ENCODE data around the gene CGN. TPM values are rescaled to one million over a fixed set of nuclear protein-coding genes. Genes with fewer than 3 reads are reported as not detected.

The CGN gene
- total RNA-seq, 5 donors from 2014 or later (not counting 1 experiment from before 2014, with no cell fraction given) = 0.37 to 1.3 (median 0.59) TPM

DNA sequence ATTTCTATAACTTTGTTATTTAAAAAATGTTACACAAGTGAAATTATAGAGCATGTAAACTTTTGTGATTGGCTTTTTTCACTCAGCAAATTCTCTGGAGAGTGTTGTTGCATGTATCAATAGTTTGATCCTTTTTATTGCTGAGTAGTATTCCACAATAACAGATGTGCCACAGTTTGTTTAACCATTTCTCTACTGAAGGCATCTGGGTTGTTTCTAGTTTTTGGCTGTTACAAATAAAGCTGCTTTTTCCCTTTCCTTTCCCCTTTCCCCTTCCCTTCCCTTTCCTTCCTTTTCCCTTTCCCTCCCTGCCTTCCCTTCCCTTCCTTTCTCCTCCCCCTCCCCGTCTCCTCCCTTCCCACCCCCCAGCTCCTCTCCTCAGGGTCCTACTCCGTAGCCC is 44.9 kb downstream of the CGN start:
- H3K27ac ChIP-seq (ENCODE audit: low read length) = no peak overlapping the region
- ATAC-seq (replicated peaks in 1 of 4) = no peak
- no peak overlapping the region for H3K4me3 Mint-ChIP-seq

DNA sequence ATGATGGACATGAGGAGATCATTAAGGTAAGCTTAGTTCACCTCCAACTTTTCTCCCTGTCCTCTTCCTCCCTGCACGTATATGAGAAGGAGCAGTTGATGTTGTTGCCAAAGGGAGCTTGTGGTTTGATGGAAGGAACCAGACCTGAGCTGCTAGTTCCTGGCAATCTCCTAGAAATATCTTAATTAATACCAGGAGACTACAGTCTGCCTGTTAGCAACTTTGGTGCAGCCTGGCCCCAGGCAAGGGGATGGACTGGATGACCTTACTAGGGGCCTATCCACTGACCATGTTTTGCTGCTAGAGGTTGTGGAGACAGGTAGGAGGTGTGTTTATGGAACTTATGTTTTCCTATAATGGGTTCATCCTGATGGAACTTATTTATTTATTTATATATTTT is 51.5 kb downstream of the CGN start:
- CTCF ChIA-PET = interaction anchor here in 1 of 2 donors (0.6 kb wide), 1 partner anchor 87 kb away, joined by 3 read pairs; no protein-coding TSS in a partner anchor
- H3K9me3 Mint-ChIP-seq = no peaks in the 10 kb centered on the region

More for the DNA sequence above, 44.9 kb downstream of the CGN start:
- no peaks in the 10 kb centered on the region for H3K9me3 ChIP-seq
- H3K36me3 ChIP-seq (ENCODE audit: control insufficient read depth in 2 of 2, extremely low read depth in 1 of 2, insufficient read depth in 1 of 2, low read length in 1 of 2) = no peaks in the 10 kb centered on the region
- no peaks in the 10 kb centered on the region for H3K4me1 ChIP-seq (ENCODE audit: control insufficient read depth in 1 of 2, extremely low read depth in 1 of 2, insufficient read depth in 2 of 2, low read length in 2 of 2)
- ChIA-PET POLR2A (no interaction called here), CTCF (interaction anchor here (0.6 to 0.9 kb wide), 3 partner anchors 10 to 918 kb away, joined by 3 read pairs; no protein-coding TSS in a partner anchor)
- Mint-ChIP-seq H3K9me3 (no peaks in the 10 kb centered on the region), H3K4me1 (no peaks in the 10 kb centered on the region), H3K27me3 (peaks cover 3 to 4% of the 10 kb centered on the region in 2 donors), H3K27ac (no peak overlapping the region), H3K36me3 (peaks cover 3% of the 10 kb centered on the region)
- no peaks in the 10 kb centered on the region for H3K27me3 ChIP-seq (replicated peaks in 1 of 2; ENCODE audit: control insufficient read depth in 2 of 2, extremely low read depth in 1 of 2, insufficient read depth in 2 of 2, low read length in 1 of 2)
- 80% methylated on average over 1 of the region's 2 CpGs for WGBS (ENCODE audit: insufficient coverage)
- DNase-seq = no peak
- no peak overlapping the region for H3K4me3 ChIP-seq (ENCODE audit: control insufficient read depth in 1 of 2, extremely low read depth in 1 of 2, low read length in 1 of 2)

DNA sequence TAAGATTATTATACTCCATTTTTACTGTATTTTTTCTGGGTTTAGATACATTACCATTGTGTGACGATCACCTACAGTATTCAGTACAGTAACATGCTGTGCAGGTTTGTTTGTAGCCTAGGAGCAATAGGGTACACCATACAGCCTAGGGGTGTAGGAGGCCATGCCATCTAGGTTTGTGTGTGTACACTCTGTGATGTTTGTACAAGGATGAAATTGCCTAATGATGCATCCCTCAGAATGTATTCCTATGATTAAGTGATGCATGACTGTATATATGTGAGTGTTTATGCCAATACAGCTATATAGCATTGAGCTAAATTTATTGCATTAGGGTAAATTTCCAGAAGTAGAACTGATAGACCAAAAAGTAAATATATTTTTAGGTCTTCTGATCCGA is 52.2 kb downstream of the CGN start:
- Histone ChIP-seq H3K27ac (ENCODE audit: low read length) (no peak overlapping the region), H3K4me3 (ENCODE audit: control insufficient read depth in 1 of 2, extremely low read depth in 1 of 2, low read length in 1 of 2) (no peak overlapping the region), H3K4me1 (ENCODE audit: control insufficient read depth in 1 of 2, extremely low read depth in 1 of 2, insufficient read depth in 2 of 2, low read length in 2 of 2) (no peaks in the 10 kb centered on the region), H3K36me3 (ENCODE audit: control insufficient read depth in 2 of 2, extremely low read depth in 1 of 2, insufficient read depth in 1 of 2, low read length in 1 of 2) (no peaks in the 10 kb centered on the region), H3K27me3 (replicated peaks in 1 of 2; ENCODE audit: control insufficient read depth in 2 of 2, extremely low read depth in 1 of 2, insufficient read depth in 2 of 2, low read length in 1 of 2) (no peaks in the 10 kb centered on the region), H3K9me3 (no peaks in the 10 kb centered on the region)
- ATAC-seq (replicated peaks in 1 of 4) (no peak), DNase-seq (no peak)
- ChIA-PET CTCF (no interaction called here), POLR2A (no interaction called here)
- no CpG with 5 or more reads among the region's 2 CpGs for WGBS (ENCODE audit: insufficient coverage)
- H3K4me3 Mint-ChIP-seq = no peak overlapping the region
- H3K27ac Mint-ChIP-seq = no peak overlapping the region
- H3K4me1 Mint-ChIP-seq = peaks cover 0 to 5% (median 4%) of the 10 kb centered on the region in 3 donors
- peaks cover 7% of the 10 kb centered on the region for H3K36me3 Mint-ChIP-seq
- peaks cover 3 to 4% of the 10 kb centered on the region in 2 donors for H3K27me3 Mint-ChIP-seq
- H3K9me3 Mint-ChIP-seq = no peaks in the 10 kb centered on the region

More for the DNA sequence above, 51.5 kb downstream of the CGN start:
- Histone ChIP-seq H3K27me3 (replicated peaks in 1 of 2; ENCODE audit: control insufficient read depth in 2 of 2, extremely low read depth in 1 of 2, insufficient read depth in 2 of 2, low read length in 1 of 2) (no peaks in the 10 kb centered on the region), H3K4me1 (ENCODE audit: control insufficient read depth in 1 of 2, extremely low read depth in 1 of 2, insufficient read depth in 2 of 2, low read length in 2 of 2) (no peaks in the 10 kb centered on the region), H3K36me3 (ENCODE audit: control insufficient read depth in 2 of 2, extremely low read depth in 1 of 2, insufficient read depth in 1 of 2, low read length in 1 of 2) (no peaks in the 10 kb centered on the region), H3K27ac (ENCODE audit: low read length) (no peak overlapping the region), H3K4me3 (ENCODE audit: control insufficient read depth in 1 of 2, extremely low read depth in 1 of 2, low read length in 1 of 2) (no peak overlapping the region), H3K9me3 (no peaks in the 10 kb centered on the region)
- DNase-seq (no peak), ATAC-seq (replicated peaks in 1 of 4) (no peak)
- H3K4me3 Mint-ChIP-seq = no peak overlapping the region
- WGBS (ENCODE audit: insufficient coverage) = no CpG with 5 or more reads among the region's 1 CpG
- no peaks in the 10 kb centered on the region for H3K4me1 Mint-ChIP-seq
- peaks cover 7% of the 10 kb centered on the region for H3K36me3 Mint-ChIP-seq
- H3K27me3 Mint-ChIP-seq = peaks cover 3 to 4% of the 10 kb centered on the region in 2 donors
- POLR2A ChIA-PET = no interaction called here
- H3K27ac Mint-ChIP-seq = no peak overlapping the region

DNA sequence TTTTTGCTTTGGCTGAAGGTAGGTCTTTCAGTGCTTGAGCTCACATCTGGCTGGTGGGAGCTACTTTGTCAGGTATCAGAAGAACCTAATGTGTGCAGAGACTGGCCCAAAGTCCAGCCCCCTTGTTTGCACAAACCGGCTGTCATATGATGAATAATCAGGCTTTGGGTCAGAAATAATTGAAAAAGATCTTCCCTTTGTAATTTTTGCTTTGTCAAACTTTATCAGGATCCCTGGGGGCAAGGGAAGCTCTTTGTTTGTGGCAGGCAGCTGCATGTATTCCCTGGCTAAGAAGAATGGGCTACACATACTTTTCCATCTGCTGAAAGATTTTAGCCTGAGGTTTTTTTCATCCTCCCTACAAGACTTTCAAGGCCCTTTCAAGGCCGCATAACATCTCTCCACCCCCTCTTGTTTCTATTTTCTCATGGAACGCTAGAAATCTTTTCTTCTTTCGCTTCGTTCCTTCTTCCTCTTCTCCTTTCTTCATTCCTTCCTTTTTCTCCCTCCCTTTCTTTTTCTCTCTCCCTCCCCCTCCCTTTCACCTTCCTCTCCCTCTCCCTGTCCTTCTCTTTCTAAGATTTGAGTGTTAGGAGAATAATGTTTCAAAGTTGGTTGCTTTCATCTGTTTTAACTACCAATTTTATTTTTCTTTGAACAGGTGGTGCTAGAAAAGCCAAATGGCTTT is 54.5 kb downstream of the CGN start:
- no peaks in the 10 kb centered on the region for H3K27me3 Mint-ChIP-seq
- no peak overlapping the region for H3K27ac Mint-ChIP-seq
- no peak for ATAC-seq (replicated peaks in 1 of 4)
- H3K9me3 Mint-ChIP-seq = no peaks in the 10 kb centered on the region
- H3K9me3 ChIP-seq = no peaks in the 10 kb centered on the region
- no peaks in the 10 kb centered on the region for H3K4me1 ChIP-seq (ENCODE audit: control insufficient read depth in 1 of 2, extremely low read depth in 1 of 2, insufficient read depth in 2 of 2, low read length in 2 of 2)
- no peaks in the 10 kb centered on the region for H3K36me3 ChIP-seq (ENCODE audit: control insufficient read depth in 2 of 2, extremely low read depth in 1 of 2, insufficient read depth in 1 of 2, low read length in 1 of 2)
- no peak overlapping the region for H3K4me3 Mint-ChIP-seq
- no peak for DNase-seq
- ChIA-PET POLR2A (no interaction called here), CTCF (interaction anchor here (0.7 to 1.3 kb wide), 2 partner anchors 10 to 1664 kb away, joined by 3 read pairs; no protein-coding TSS in a partner anchor)
- H3K27me3 ChIP-seq (replicated peaks in 1 of 2; ENCODE audit: control insufficient read depth in 2 of 2, extremely low read depth in 1 of 2, insufficient read depth in 2 of 2, low read length in 1 of 2) = no peaks in the 10 kb centered on the region
- no peak overlapping the region for H3K27ac ChIP-seq (ENCODE audit: low read length)
- H3K4me3 ChIP-seq (ENCODE audit: control insufficient read depth in 1 of 2, extremely low read depth in 1 of 2, low read length in 1 of 2) = no peak overlapping the region
- H3K4me1 Mint-ChIP-seq = peaks cover 0 to 15% (median 7%) of the 10 kb centered on the region in 3 donors
- peaks cover 8% of the 10 kb centered on the region for H3K36me3 Mint-ChIP-seq
- WGBS (ENCODE audit: insufficient coverage) = 68% methylated on average over 2 of the region's 5 CpGs

DNA sequence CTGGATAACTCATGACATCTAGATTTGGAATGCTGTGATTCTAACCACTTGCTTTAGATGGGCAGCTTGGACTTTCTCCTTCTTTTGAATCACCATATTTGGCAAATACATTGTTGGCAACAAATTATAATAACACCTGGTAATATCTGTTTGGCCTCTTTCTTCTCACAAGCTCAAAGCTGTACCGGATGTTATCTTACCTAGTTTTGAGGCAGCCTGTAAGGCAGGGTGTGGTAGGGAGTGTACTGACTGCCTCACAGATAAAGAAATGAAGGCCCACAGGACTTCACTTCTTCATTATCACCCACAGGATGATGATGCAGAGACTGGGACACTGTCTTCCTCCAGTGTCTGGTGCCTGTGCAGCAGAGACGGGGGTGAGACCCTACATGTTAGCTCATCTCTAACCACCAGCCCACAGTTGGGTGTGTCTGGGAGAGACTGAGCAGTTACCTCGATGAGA is 57.5 kb downstream of the CGN start:
- no peaks in the 10 kb centered on the region for H3K4me1 ChIP-seq (ENCODE audit: control insufficient read depth in 1 of 2, extremely low read depth in 1 of 2, insufficient read depth in 2 of 2, low read length in 2 of 2)
- no peaks in the 10 kb centered on the region for H3K27me3 Mint-ChIP-seq
- WGBS (ENCODE audit: insufficient coverage) = no CpG with 5 or more reads among the region's 3 CpGs
- no peaks in the 10 kb centered on the region for H3K9me3 ChIP-seq
- DNase-seq (peak in 25 of 35 experiments; percentile 0 to 37 (median 8)), ATAC-seq (replicated peaks in 1 of 4) (peak; percentile 77 to 90 (median 78))
- H3K4me1 Mint-ChIP-seq = peaks cover 0 to 15% (median 7%) of the 10 kb centered on the region in 3 donors
- H3K4me3 Mint-ChIP-seq = no peak overlapping the region
- CTCF ChIA-PET = interaction anchor here (0.6 to 1.3 kb wide), 3 partner anchors 25 to 58 kb away, joined by 3 to 4 read pairs (median 3); partner anchors contain the start of gene CGN (in 1 of the 2)
- no peaks in the 10 kb centered on the region for H3K36me3 ChIP-seq (ENCODE audit: control insufficient read depth in 2 of 2, extremely low read depth in 1 of 2, insufficient read depth in 1 of 2, low read length in 1 of 2)
- H3K4me3 ChIP-seq (ENCODE audit: control insufficient read depth in 1 of 2, extremely low read depth in 1 of 2, low read length in 1 of 2) = no peak overlapping the region
- peak overlapping the region; percentile 49 to 61 for H3K27ac Mint-ChIP-seq
- peak overlapping the region; percentile 54 for H3K27ac ChIP-seq (ENCODE audit: low read length)
- POLR2A ChIA-PET = interaction anchor here in 1 of 2 donors (0.6 kb wide), 1 partner anchor 123 kb away, joined by 15 read pairs; no protein-coding TSS in a partner anchor
- no peaks in the 10 kb centered on the region for H3K27me3 ChIP-seq (replicated peaks in 1 of 2; ENCODE audit: control insufficient read depth in 2 of 2, extremely low read depth in 1 of 2, insufficient read depth in 2 of 2, low read length in 1 of 2)
- peaks cover 8% of the 10 kb centered on the region for H3K36me3 Mint-ChIP-seq
- H3K9me3 Mint-ChIP-seq = no peaks in the 10 kb centered on the region

DNA sequence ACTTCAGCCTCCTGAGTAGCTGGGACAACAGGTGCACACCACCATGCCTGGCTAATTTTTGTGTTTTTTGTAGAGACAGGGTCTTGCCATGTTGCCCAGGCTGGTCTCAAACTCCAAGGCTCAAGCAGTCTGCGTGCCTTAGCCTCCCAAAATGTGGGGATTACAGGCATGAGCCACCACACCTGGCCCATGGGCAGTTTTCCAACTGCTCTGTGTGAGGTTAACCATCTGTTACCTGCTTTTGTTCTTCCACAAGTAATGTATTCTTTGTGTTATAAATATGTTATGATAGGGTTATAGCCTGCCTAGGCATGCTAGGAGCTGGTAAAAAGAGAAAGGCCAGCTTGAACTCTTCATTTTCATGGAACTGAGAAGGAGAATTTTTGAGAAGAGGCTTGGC is 59.6 kb downstream of the CGN start:
- H3K4me3 ChIP-seq (ENCODE audit: control insufficient read depth in 1 of 2, extremely low read depth in 1 of 2, low read length in 1 of 2) = no peak overlapping the region
- Mint-ChIP-seq H3K9me3 (no peaks in the 10 kb centered on the region), H3K4me1 (peaks cover 0 to 15% (median 7%) of the 10 kb centered on the region in 3 donors), H3K27ac (no peak overlapping the region), H3K36me3 (peaks cover 15% of the 10 kb centered on the region), H3K27me3 (no peaks in the 10 kb centered on the region), H3K4me3 (no peak overlapping the region)
- ChIA-PET CTCF (interaction anchor here in 1 of 2 donors (0.9 kb wide), 1 partner anchor 23 kb away, joined by 5 read pairs; no protein-coding TSS in a partner anchor), POLR2A (no interaction called here)
- H3K27ac ChIP-seq (ENCODE audit: low read length) = no peak overlapping the region
- 100% methylated on average over 1 of the region's 1 CpG for WGBS (ENCODE audit: insufficient coverage)
- H3K36me3 ChIP-seq (ENCODE audit: control insufficient read depth in 2 of 2, extremely low read depth in 1 of 2, insufficient read depth in 1 of 2, low read length in 1 of 2) = no peaks in the 10 kb centered on the region
- DNase-seq (no peak), ATAC-seq (replicated peaks in 1 of 4) (no peak)
- no peaks in the 10 kb centered on the region for H3K4me1 ChIP-seq (ENCODE audit: control insufficient read depth in 1 of 2, extremely low read depth in 1 of 2, insufficient read depth in 2 of 2, low read length in 2 of 2)
- no peaks in the 10 kb centered on the region for H3K27me3 ChIP-seq (replicated peaks in 1 of 2; ENCODE audit: control insufficient read depth in 2 of 2, extremely low read depth in 1 of 2, insufficient read depth in 2 of 2, low read length in 1 of 2)
- no peaks in the 10 kb centered on the region for H3K9me3 ChIP-seq

All from T-cell (primary cell).